ENCODE results near the gene CDA. TPM values are rescaled to one million over a fixed set of nuclear protein-coding genes. Genes with fewer than 3 reads are reported as not detected.
A peak's percentile ranks its signal among the peaks of the same experiment; 100 is the strongest.

CDA gene
- polyA plus RNA-seq, 3 donors = 5.2 to 6.2 (median 6.1) TPM

GRCh38 chr1:20614131-20614579, 25.3 kb downstream of the CDA start:
- DNase-seq (ENCODE audit: low read depth in 3 of 3, low spot score in 2 of 3) = no peak

DNA sequence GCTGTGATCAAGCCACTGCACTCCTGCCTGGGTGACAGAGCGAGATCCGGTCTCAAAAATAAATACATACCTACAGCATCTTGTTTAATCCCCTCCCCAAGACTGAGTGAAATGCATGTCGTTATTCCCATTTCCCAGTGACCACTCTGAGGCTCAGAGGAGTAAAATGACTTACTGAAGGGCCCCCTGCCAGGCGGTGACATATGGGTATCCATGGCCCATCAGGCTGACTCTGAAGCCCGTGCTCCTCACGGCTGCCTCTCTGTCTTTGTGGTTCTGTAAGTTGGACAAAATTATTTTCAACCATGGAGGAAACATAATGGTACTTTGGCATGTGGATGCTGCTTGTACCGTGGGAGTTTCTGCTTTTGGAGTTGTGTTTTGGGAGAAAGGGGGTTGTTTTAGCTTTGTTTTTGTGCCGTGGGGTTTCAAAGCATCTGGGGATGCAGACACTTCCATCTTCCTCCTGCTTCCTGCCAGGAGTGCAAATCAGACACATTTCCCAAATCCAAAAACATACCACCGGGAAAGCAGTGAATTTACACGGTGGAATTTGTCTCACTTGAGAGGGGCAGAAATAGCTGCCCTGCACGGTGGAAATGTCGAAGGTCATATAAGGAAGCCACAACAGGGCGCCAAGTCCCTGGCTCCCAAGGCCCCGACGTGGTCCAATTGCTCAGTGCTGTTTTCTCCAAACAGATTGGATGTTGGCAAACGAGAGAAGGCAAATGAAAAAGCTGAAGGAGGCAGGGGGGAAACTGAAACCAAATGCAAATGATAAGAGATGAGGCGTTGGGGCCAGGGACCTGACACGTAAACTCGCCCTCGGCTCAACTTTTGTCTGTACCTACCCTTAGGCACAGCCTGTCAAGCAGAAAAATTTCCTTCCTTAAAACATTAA, 27.3 kb downstream of the CDA start:
- DNase-seq (ENCODE audit: low read depth in 3 of 3, low spot score in 2 of 3) = no peak

DNA sequence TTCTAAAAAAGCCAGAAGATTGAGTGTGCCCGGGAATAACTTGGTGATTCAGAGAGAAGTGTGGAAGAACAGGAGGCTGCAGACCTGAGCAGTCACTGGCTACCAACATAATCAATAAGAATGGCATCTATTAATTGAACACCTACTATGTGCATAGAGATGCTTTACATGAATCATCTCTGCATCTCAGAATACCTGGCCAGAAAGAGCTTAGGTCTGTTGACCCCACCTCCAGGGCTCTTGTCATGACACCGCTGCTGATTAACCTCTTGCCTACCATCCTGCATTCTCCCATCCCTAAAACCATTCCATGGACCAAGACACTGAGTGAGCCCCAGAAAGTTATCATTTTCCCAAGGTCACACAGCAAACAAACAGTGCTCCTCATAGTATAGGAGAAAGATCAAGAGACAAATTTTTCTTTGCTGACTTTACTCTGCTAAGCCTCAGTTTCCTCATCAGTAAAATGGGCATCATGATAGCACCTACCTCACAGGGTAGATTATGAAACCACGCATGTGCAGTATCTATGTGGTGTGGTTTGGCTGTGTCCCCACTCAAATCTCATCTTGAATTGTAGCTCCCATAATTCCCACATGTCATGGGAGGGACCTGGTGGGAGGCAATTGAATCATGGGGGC, 28.1 kb downstream of the CDA start:
- no peak for DNase-seq (ENCODE audit: low read depth in 3 of 3, low spot score in 2 of 3)

DNA sequence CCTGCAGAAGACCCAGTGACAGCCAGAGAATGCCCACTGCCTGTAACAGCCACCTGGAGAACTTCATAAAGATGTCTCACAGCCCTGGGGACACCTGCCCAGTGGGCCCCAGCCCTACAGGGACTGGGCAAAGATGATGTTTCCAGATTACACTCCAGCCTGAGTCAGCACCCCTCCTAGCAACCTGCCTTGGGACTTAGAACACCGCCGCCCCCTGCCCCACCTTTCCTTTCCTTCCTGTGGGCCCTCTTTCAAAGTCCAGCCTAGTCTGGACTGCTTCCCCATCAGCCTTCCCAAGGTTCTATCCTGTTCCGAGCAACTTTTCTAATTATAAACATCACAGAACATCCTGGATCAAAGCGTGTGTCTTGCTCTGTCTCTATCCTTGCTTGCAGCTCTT, 29.7 kb downstream of the CDA start:
- DNase-seq (ENCODE audit: low read depth in 3 of 3, low spot score in 2 of 3) = no peak

DNA sequence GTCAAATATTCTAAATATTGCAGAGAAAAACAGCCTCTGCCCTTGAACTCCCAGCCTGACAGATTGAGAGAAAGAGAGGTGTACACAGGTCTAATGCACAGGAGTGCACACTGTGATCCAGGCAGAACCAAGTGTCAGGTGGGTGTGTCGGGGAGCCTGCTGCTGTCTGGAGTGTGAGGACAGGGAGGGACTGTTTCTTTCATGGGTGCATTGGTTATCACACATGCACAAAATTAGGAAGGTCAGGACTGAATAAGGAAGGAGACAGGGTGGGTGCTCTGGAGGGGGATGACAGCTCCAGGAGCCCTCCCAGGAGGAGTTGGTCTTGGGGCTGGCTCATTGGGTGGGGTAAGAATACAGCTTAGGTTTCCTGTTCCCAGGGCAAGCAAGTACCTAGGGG, 31.1 kb downstream of the CDA start:
- DNase-seq (ENCODE audit: low read depth in 3 of 3, low spot score in 2 of 3) = no peak

DNA sequence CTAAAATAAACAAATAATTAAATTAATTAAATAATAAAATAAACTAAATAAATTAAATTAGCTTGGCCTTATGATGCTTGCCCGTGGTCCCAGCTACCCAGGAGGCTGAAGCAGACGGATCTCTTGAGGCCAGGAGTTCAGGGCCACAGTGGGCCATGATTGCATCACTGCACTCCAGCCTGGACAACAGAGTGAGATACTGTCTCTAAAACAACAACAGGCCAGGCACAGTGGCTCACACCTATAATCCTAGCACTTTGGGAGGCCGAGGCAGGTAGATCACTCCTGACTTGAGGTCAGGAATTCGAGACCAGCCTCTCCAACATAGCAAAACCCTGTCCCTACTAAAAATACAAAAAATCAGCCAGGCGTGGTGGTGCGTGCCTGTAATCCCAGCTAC, 32.1 kb downstream of the CDA start:
- no peak for DNase-seq (ENCODE audit: low read depth in 3 of 3, low spot score in 2 of 3)

- no peak for DNase-seq (ENCODE audit: low read depth in 3 of 3, low spot score in 2 of 3)
Measured at GRCh38 chr1:20624709-20625108, 35.8 kb downstream of the CDA start.

DNA sequence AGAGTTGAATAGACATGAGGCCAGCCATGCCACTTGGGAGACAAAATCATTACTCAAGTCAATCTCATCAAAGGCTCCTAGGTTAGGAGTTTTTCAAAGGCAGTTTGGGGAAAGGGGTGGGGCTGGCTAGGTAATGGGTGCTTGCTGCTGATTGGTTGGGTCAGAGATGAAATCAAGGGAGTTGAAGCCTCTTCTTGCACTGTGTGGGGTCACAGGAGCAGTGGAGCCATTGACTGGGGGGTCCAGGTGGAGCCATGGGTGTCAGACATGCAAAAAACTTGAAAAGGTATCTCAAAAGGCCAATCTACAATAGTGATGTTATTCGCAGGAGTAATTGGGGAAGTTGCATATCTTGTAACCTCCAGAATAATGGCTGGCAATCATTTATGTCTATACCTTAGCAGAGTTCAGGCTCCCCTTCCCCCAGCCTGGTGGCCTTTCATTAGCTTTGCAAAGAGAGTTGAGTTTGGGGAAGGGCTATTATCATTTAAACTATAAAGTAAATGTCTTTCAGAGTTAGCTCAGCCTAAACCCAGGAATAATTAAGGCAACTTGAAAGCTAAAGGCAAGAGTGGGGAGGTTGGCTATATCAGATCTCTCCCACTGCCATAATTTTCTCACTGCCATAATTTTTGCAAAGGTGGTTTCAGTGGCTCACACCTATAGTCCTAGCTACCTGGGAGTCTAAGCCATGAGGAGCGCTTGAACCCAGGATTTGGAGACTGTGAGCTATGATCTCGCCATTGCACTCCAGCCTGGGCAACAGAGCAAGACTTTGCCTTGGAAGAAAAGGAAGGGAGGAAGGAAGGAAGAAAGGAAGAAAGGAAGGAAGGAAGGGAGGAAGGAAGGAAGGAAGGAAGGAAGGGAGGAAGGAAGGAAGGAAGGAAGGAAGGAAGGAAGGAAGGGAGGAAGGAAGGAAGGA, 36.5 kb downstream of the CDA start:
- DNase-seq (ENCODE audit: low read depth in 3 of 3, low spot score in 2 of 3) = no peak

DNA sequence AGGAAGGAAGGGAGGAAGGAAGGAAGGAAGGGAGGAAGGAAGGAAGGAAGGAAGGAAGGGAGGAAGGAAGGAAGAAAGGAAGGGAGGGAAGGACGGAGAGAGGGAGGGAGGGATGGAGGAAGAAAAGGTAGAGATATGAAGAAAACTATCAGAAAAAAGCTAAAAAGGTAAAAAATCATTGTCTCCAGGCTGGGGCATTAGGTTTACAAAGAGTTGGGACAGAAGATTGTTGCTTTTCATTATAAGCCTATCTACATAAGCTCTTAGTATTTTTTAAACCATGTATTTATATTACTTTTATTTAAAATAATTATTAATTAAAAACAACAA, 37.2 kb downstream of the CDA start:
- no peak for DNase-seq (ENCODE audit: low read depth in 3 of 3, low spot score in 2 of 3)

DNA sequence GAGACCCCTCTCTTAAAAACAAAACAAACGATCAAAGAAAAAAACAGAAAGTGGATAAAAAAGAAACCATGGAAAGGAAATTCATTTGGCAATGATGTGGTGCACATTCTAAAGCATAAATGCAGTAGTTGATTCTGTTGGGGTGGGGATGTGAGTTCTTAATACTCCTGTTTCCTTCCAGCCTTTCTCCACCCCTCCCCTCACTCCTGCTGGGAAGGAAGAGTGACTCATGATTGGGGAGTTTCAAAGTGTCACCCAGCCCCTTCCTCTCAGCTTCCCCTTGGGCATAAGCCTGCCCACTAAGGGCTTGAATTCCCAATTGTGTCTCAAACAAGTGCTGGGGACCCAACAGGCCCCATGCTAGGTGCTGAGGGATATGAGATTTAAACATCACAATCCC, 37.6 kb downstream of the CDA start:
- DNase-seq (ENCODE audit: low read depth in 3 of 3, low spot score in 2 of 3) = no peak

GRCh38 chr1:20630729-20631128, 41.8 kb downstream of the CDA start:
- no peak for DNase-seq (ENCODE audit: low read depth in 3 of 3, low spot score in 2 of 3)

GRCh38 chr1:20632386-20632785, 43.5 kb downstream of the CDA start:
- no peak for DNase-seq (ENCODE audit: low read depth in 3 of 3, low spot score in 2 of 3)

DNA sequence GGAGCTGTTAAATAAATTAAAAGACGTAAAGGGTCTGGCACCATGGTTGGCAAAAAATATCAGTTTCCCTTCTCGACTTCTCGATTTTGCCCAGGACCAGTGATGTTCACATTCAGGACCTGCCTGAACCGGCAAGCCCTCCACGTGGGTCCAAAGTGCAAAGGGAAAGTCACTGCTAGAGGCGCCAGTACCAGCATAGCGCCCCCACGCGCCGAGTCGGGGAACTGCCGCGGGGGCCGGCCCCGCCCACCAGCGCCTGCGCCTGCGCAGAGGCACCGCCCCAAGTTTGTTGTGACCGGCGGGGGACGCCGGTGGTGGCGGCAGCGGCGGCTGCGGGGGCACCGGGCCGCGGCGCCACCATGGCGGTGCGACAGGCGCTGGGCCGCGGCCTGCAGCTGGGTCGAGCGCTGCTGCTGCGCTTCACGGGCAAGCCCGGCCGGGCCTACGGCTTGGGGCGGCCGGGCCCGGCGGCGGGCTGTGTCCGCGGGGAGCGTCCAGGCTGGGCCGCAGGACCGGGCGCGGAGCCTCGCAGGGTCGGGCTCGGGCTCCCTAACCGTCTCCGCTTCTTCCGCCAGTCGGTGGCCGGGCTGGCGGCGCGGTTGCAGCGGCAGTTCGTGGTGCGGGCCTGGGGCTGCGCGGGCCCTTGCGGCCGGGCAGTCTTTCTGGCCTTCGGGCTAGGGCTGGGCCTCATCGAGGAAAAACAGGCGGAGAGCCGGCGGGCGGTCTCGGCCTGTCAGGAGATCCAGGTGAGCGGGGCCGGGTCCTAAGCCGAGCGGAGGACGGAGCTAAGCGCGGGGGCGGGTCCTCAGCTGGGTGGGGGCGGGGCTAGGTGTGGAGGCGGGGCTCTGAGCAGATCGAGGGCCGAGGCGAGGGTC, 44.5 kb downstream of the CDA start, which contains the start of gene PINK1:
TSS of gene PINK1 (plus strand) at position 269 of the 875 bp plus-strand sequence. CDS start at position 360, 91 bp downstream.
- peak; percentile 41 to 57 (median 55) for DNase-seq (ENCODE audit: low read depth in 3 of 3, low spot score in 2 of 3)

DNA sequence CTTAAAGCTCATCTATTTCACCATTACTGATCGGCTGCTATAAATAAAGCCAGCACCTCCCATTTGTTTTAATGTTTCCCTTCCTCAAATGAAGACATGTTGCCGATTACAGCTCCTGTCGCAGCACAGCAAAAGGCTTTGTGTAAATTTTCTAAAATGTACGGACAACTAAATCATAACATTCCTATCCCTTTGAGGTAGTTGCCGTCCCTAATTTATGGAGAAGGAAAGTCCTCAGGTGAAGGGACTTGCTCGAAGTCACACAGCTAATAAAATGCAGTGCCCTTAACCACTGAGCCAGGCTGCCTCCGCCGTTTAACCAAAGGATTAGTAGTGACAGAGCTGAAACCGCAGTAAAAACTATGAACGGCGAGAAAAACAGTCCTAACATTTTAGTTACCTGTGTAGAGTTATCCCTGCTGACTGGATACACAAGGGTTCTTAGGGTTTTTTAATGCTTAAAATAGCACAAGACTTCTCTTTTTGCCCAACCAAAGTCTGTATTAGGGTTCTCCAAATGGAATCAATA, 45.2 kb downstream of the CDA start:
- DNase-seq (ENCODE audit: low read depth in 3 of 3, low spot score in 2 of 3) = peak in 1 of 3 donors; percentile 10

DNA sequence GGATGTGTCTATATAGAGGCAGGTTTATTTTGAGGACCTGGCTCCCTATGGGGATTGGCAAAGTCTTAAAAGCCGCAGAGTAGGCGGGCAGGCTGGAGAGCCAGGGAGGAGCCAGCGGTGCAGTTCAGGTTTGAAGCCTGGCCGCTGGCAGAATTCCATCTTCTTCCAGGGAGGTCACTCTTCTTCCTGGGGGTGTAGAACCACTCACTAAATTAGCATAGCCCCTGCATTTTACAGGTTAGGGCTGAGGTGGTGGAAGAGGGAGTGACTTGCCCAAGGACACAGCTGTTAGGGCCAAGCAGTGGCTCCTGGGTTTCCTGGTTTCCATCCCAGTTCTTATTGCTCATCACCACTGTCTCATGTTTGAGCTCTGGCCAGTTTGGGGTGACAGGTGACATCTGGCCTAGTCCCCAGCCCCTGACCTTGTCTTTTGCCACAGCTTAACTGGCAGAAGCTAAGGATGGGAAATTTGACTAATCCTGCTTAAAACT, 45.7 kb downstream of the CDA start:
- peak in 1 of 3 donors; percentile 13 for DNase-seq (ENCODE audit: low read depth in 3 of 3, low spot score in 2 of 3)

DNA sequence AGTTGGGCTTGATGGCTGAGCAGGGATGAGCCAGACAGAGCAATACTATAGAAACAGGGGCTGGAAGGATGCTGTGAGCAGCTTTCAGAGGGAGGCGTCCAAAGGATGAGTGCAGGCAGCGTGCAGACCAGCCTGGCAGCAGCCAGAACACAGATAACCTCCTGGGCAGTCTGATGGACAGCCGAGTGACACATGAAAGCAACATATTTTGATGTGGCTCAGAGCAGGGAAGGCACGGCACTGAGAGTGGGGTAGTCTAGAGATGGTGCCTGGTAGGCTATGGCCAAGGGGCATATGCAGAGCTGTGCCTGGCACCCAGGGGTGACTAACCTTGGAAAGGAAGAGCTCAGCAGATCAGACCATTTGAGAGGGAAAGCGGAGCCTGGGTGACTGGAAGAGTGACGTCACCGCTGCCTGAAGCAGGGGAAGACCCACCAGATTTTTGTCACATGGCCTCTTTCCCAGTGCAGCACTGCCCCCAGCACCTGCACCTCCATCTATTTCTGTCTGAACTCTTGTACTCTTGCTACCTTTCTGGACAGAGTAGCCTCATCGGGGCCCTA, 48.0 kb downstream of the CDA start:
- DNase-seq (ENCODE audit: low read depth in 3 of 3, low spot score in 2 of 3) = no peak

DNA sequence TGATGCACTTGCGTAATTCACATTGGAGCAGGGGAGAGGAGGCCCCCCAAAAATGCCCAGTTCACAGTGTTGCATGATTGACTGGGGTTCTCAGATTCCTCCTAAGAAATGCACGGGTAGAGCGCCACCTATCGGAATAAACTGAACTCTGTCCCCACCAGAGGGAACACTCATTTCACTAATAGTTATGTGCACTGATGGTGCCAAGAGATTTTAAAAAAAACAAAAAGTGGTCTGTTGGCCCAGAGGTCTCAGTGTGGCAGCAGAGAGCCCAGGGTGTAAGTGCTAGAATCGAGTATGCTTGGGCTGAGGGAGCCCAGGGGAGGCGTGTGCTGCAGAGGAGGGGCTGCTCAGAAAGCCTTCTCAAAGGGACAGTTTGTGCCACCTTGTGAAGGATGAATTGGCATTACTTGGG, 51.3 kb downstream of the CDA start:
- peak in 1 of 3 donors; percentile 21 for DNase-seq (ENCODE audit: low read depth in 3 of 3, low spot score in 2 of 3)

DNA sequence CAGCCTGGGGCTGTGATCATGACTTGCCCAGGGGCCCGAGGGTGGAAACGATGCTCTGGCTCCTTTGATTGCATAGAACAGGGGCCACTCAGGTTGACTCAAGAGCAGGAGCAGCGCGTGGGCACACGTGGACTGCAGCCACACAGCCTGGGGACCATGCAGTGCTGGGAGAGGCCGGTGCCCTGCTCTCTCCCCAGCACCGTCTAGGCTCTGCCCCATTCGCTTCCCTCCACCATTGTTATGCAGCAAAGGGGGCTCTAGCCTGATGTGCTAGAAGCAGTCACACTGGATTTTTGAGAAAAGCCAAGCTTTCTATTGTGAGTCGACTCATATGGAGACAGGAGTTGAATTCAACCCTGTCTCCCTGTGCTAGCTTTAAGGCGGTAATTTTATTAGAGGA, 53.1 kb downstream of the CDA start:
- no peak for DNase-seq (ENCODE audit: low read depth in 3 of 3, low spot score in 2 of 3)

GRCh38 chr1:20643080-20643479, 54.2 kb downstream of the CDA start:
- no peak for DNase-seq (ENCODE audit: low read depth in 3 of 3, low spot score in 2 of 3)

Measured in right renal cortex interstitium (tissue), 3 donors.